ENCODE data around the gene DTD1. TPM values are rescaled to one million over a fixed set of nuclear protein-coding genes. Genes with fewer than 3 reads are reported as not detected.

DTD1 gene
- total RNA-seq, 1 donor from 2014 or later: 68.2 TPM

DNA sequence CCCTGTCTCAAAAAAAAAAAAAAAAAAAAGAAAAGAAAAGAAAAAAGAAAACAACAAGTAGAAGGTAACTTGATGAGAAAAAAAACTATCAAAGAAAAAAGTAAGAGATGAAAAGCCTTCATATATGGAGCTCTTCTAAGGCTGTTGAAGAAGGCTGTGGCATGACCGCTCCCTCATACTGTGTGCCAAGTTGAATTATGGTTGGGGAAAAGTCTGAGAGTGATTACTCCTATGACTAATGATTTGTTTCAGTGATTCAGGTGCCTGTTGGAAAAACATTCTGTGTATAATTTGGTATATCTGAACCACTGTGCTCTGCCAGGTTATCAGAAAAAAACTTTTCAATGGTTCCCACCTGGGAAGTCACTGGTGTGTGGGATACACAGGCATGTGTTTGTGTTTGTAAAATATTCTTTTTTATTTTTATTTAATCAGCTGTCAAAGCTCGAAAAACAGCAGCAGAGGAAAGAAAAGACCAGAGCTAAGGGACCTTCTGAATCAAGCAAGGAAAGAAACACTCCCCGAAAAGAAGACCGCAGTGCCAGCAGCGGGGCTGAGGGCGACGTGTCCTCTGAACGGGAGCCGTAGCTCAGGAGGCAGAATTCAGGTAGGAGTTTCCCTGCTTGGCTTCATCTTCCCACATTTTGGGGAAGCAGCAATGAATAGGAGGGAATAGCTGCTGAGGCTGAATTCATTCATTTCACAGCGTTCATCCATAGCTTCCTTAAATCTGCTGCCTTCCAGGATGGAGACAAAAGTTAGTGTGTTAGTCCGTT lies 156.0 kb downstream of the DTD1 start:
- Mint-ChIP-seq H3K4me3 (no peak overlapping the region), H3K4me1 (peaks cover 10% of the 10 kb centered on the region), H3K9me3 (no peaks in the 10 kb centered on the region)

DNA sequence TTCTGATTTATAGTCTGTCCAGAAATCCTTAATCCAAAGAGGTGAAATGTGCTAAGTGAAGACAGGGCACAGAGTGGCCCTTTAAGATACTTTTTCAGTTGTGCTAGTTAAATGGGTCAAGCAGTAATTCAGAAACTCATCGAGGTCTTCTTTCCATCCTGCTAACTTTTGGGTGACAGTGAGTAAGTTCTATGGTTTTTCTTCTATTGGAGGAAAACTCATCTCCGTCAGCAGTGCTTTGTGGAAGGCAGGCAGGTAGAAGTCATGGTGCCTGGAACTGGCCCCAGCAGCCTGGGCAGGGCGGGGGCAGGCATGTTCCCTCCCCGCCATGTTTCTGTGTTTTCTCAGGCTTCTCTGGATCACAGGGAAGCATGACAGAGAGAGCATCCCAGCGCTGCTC lies 159.2 kb downstream of the DTD1 start:
- H3K27me3 Mint-ChIP-seq (ENCODE audit: low read depth): no peaks in the 10 kb centered on the region
- TF ChIP-seq, protein P1, sequence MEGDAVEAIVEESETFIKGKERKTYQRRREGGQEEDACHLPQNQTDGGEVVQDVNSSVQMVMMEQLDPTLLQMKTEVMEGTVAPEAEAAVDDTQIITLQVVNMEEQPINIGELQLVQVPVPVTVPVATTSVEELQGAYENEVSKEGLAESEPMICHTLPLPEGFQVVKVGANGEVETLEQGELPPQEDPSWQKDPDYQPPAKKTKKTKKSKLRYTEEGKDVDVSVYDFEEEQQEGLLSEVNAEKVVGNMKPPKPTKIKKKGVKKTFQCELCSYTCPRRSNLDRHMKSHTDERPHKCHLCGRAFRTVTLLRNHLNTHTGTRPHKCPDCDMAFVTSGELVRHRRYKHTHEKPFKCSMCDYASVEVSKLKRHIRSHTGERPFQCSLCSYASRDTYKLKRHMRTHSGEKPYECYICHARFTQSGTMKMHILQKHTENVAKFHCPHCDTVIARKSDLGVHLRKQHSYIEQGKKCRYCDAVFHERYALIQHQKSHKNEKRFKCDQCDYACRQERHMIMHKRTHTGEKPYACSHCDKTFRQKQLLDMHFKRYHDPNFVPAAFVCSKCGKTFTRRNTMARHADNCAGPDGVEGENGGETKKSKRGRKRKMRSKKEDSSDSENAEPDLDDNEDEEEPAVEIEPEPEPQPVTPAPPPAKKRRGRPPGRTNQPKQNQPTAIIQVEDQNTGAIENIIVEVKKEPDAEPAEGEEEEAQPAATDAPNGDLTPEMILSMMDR (conservative IDR thresholded peaks at IDR 0.05): no peak
- peaks cover 17% of the 10 kb centered on the region for H3K4me1 Mint-ChIP-seq
- no peak overlapping the region for H3K4me3 Mint-ChIP-seq
- H3K36me3 Mint-ChIP-seq (ENCODE audit: low read depth): peaks cover 8% of the 10 kb centered on the region
- no peak for DNase-seq (ENCODE audit: low read depth, low spot score)
- no peaks in the 10 kb centered on the region for H3K9me3 Mint-ChIP-seq
- no peak overlapping the region for H3K27ac Mint-ChIP-seq (ENCODE audit: unreplicated experiment)

More for the DNA sequence above, 156.0 kb downstream of the DTD1 start:
- peaks cover 8% of the 10 kb centered on the region for H3K36me3 Mint-ChIP-seq (ENCODE audit: low read depth)
- no peaks in the 10 kb centered on the region for H3K27me3 Mint-ChIP-seq (ENCODE audit: low read depth)
- TF ChIP-seq, protein P1 (conservative IDR thresholded peaks at IDR 0.05): no peak
- DNase-seq (ENCODE audit: low read depth, low spot score): no peak
- no peak overlapping the region for H3K27ac Mint-ChIP-seq (ENCODE audit: unreplicated experiment)

DNA sequence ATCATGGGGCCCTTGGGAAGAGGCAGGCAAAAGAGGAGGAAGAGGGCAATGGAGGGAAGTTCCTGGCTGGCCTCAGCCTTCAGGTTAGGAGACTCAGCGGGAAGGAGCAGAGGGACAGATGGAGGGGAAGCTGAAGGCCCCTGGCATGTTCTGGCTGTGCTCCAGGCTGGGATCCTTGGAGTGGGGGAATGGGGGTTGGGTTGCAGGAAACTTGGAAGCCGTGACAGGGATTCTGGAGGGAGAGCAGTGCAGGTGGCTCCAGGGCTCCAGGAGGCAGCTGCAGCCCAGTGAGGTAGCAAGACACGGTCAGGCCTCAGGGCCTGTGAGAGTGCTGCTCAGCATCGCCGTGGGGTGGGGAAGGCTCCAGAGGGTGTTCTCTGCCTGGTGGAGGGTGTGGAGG lies 161.1 kb downstream of the DTD1 start:
- Mint-ChIP-seq H3K36me3 (ENCODE audit: low read depth) (peaks cover 8% of the 10 kb centered on the region), H3K9me3 (no peaks in the 10 kb centered on the region), H3K4me3 (no peak overlapping the region), H3K27me3 (ENCODE audit: low read depth) (no peaks in the 10 kb centered on the region), H3K27ac (ENCODE audit: unreplicated experiment) (peak overlapping the region; percentile 28), H3K4me1 (peaks cover 17% of the 10 kb centered on the region)
- DNase-seq (ENCODE audit: low read depth, low spot score): no peak
- TF ChIP-seq, protein P1 (conservative IDR thresholded peaks at IDR 0.05): no peak

DNA sequence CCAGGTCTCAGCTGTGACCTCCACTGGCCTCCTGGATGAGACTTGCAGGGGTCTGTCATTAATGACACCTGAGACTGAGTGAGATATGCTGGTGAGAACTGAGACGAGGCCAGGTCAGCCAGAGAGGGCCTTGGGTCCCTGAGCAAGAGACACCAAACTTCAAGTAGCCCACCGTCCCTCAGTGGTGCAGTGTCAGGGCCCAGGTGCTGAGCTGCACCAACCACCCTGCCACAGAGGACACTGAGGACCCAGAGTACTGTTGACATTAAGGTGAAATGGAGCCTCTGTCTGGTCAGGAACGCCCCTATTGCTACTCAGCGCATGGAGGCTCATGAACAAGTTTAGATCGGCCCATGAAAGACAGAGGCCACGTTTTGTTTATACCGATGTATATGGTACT lies 161.7 kb downstream of the DTD1 start:
- TF ChIP-seq, protein P1 (conservative IDR thresholded peaks at IDR 0.05): no peak
- H3K36me3 Mint-ChIP-seq (ENCODE audit: low read depth): peaks cover 8% of the 10 kb centered on the region

DNA sequence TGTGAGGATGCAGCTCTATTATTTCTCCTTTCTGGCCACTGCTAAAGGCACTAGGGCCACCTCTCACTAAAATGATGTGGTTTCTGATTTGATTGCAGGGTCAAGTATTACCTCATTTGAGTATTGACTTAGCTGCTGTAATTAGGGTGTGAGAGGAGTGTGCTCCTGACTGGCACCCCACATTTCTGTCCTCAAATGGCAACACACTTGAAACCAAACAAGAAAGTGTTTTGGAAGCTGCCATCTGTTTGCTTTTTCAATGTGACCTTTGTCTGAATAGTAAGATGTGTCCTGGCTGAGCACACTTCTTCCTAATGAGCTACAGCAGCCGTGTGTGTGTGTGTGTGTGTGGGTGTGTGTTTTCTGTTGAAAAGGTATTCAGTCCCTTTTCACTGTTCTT lies 162.9 kb downstream of the DTD1 start:
- H3K27ac Mint-ChIP-seq (ENCODE audit: unreplicated experiment): peak overlapping the region; percentile 9
- DNase-seq (ENCODE audit: low read depth, low spot score): no peak
- TF ChIP-seq, protein P1 (conservative IDR thresholded peaks at IDR 0.05): no peak

More for the DNA sequence above, 161.7 kb downstream of the DTD1 start:
- no peak overlapping the region for H3K4me3 Mint-ChIP-seq
- peaks cover 17% of the 10 kb centered on the region for H3K4me1 Mint-ChIP-seq
- H3K27ac Mint-ChIP-seq (ENCODE audit: unreplicated experiment): no peak overlapping the region
- no peaks in the 10 kb centered on the region for H3K27me3 Mint-ChIP-seq (ENCODE audit: low read depth)
- DNase-seq (ENCODE audit: low read depth, low spot score): no peak
- H3K9me3 Mint-ChIP-seq: no peaks in the 10 kb centered on the region

More for the DNA sequence above, 162.9 kb downstream of the DTD1 start:
- peaks cover 17% of the 10 kb centered on the region for H3K4me1 Mint-ChIP-seq
- H3K4me3 Mint-ChIP-seq: no peak overlapping the region
- H3K36me3 Mint-ChIP-seq (ENCODE audit: low read depth): peaks cover 8% of the 10 kb centered on the region
- H3K27me3 Mint-ChIP-seq (ENCODE audit: low read depth): no peaks in the 10 kb centered on the region
- H3K9me3 Mint-ChIP-seq: no peaks in the 10 kb centered on the region

Measured in neural crest cell (in vitro differentiated cells).